NB4 (cell line): ENCODE measurements around the gene FAM3D.

ENCODE experiments used
- DNase-seq: peaks from one replicate; pipeline ENCODE4 v3.0.0; 2010; ENCODE audit warnings: low read depth
- H3K4me3 ChIP-seq: one replicate; pipeline ENCODE4 v1.5.1; 2011; ENCODE audit warnings: mild to moderate bottlenecking, low read depth, low read length, moderate library complexity
- MAX ChIP-seq: IDR thresholded peaks from 2 replicates; pipeline ENCODE4 v1.6.1; 2011; ENCODE audit warnings: low read depth, low read length
- MYC ChIP-seq: IDR thresholded peaks from 2 replicates; pipeline ENCODE4 v1.6.1; 2011; ENCODE audit warnings: low read depth, low read length
- POLR2A ChIP-seq: IDR thresholded peaks from 2 replicates; pipeline ENCODE4 v1.6.1; 2011; ENCODE audit warnings: mild to moderate bottlenecking; ENCODE audit not compliant: insufficient read length; ENCODE audit errors: extremely low read depth
- TF ChIP-seq, protein P1 (sequence below): IDR thresholded peaks from one replicate; pipeline ENCODE4 v1.5.1; 2012; ENCODE audit warnings: low read depth, low read length

Gene FAM3D

GRCh38 chr3:58594117-58594516 lies 72.5 kb downstream of the FAM3D start:
- no peak for TF ChIP-seq MAX
- TF ChIP-seq MYC: no peak
- no peak for TF ChIP-seq POLR2A
- TF ChIP-seq, protein P1, sequence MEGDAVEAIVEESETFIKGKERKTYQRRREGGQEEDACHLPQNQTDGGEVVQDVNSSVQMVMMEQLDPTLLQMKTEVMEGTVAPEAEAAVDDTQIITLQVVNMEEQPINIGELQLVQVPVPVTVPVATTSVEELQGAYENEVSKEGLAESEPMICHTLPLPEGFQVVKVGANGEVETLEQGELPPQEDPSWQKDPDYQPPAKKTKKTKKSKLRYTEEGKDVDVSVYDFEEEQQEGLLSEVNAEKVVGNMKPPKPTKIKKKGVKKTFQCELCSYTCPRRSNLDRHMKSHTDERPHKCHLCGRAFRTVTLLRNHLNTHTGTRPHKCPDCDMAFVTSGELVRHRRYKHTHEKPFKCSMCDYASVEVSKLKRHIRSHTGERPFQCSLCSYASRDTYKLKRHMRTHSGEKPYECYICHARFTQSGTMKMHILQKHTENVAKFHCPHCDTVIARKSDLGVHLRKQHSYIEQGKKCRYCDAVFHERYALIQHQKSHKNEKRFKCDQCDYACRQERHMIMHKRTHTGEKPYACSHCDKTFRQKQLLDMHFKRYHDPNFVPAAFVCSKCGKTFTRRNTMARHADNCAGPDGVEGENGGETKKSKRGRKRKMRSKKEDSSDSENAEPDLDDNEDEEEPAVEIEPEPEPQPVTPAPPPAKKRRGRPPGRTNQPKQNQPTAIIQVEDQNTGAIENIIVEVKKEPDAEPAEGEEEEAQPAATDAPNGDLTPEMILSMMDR: no peak
- DNase-seq: no peak
- H3K4me3 ChIP-seq: no peak overlapping the region

GRCh38 chr3:58591517-58592510 lies 74.8 kb downstream of the FAM3D start:
- H3K4me3 ChIP-seq: no peak overlapping the region
- TF ChIP-seq MAX: peak; percentile 64
- TF ChIP-seq, protein P1: no peak
- no peak for TF ChIP-seq POLR2A
- no peak for DNase-seq

DNA sequence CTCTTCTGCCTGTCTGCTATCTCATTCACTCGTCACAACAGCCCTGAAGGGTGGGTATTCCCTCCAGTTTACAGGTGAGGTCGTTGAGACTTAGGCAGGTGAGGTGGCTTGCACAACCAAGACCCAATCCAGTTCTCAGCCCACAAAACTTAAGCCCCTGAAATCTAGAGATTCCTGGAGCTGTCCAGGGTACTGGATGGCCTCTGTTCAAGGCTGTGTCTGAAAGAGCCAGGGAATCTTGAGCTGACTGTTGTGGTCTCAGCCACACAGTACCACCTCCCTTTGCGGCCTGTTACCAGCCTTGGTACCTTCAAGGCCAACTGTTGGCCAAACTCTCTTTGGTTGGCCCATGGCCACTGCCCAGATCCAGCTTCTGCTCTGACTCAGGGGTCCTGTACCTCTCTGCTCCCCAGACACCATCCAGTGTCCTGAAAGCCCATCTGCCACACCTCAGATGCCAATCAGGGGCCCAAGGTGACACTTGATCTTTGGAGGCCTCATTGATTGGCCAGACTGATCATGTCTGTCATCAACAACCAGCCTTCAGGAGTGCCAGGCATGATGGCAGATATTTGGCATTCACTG lies 78.5 kb downstream of the FAM3D start:
- TF ChIP-seq, protein P1: no peak
- no peak for TF ChIP-seq MAX
- peak; percentile 34 for DNase-seq
- no peak overlapping the region for H3K4me3 ChIP-seq

DNA sequence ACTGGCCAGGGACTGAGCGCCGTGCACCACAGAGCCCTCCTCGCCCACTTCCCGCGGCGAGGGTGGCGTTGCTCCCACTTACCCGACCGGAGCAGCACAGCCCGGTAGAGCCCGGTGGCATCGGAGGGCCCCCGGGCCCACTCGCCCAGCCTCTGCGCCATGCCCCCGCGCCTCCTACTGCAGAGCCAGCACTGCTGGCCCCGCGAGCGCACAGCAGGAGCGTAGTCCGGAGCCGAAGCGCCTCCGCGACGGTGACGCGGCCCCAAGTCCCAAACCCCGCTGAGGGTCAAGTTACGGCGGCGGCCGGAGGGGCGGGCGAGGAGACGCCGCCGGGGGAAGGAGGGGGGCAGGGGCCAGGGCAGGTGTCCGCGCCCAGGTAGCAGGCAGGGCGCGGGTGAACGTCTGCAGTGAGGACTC lies 79.8 kb downstream of the FAM3D start:
- H3K4me3 ChIP-seq: no peak overlapping the region
- TF ChIP-seq POLR2A (no peak), MAX (no peak), MYC (no peak)
- TF ChIP-seq, protein P1: no peak
- no peak for DNase-seq

- H3K4me3 ChIP-seq: no peak overlapping the region
- DNase-seq: no peak
- TF ChIP-seq, protein P1: no peak
- TF ChIP-seq POLR2A (no peak), MYC (no peak), MAX (no peak)
These were observed 80.6 kb downstream of the FAM3D start for GRCh38 chr3:58585994-58586393.
